Kidney epithelial cell (primary cell): ENCODE data around the gene SF1. TPM values are rescaled to one million over a fixed set of nuclear protein-coding genes. Genes with fewer than 3 reads are reported as not detected.

Experiments used
- DNase-seq: peaks from one replicate; pipeline ENCODE4 v3.0.0-alpha.2; 2010; ENCODE audit warnings: low read depth
- H3K27me3 ChIP-seq: 2 replicates; pipeline ENCODE4 v1.6.0; 2011; ENCODE audit warnings: low read length; ENCODE audit not compliant: control insufficient read depth, insufficient read depth
- H3K36me3 ChIP-seq: 2 replicates; pipeline ENCODE4 v1.5.1; 2011; ENCODE audit warnings: low read length; ENCODE audit not compliant: control insufficient read depth, insufficient read depth
- H3K4me3 ChIP-seq: 2 replicates; pipeline ENCODE4 v1.5.1; 2011; ENCODE audit warnings: low read depth, mild to moderate bottlenecking, control low read depth, low read length
- total RNA-seq: library from RNA; depleted of rRNA; stranded (reverse); fragments of >200 nt; gene quantifications from 2 replicates; pipeline ENCODE4 v1.2.3, GENCODE V29; 2015
- TF ChIP-seq, protein P1 (sequence below): IDR thresholded peaks from 2 replicates; pipeline ENCODE4 v1.5.1; 2011; ENCODE audit warnings: mild to moderate bottlenecking, moderate library complexity, low read length, control low read depth, inconsistent platforms; ENCODE audit not compliant: insufficient read depth, poor library complexity, severe bottlenecking

Gene SF1
- total RNA-seq, 1 donor from 2014 or later, result 216 TPM

DNA sequence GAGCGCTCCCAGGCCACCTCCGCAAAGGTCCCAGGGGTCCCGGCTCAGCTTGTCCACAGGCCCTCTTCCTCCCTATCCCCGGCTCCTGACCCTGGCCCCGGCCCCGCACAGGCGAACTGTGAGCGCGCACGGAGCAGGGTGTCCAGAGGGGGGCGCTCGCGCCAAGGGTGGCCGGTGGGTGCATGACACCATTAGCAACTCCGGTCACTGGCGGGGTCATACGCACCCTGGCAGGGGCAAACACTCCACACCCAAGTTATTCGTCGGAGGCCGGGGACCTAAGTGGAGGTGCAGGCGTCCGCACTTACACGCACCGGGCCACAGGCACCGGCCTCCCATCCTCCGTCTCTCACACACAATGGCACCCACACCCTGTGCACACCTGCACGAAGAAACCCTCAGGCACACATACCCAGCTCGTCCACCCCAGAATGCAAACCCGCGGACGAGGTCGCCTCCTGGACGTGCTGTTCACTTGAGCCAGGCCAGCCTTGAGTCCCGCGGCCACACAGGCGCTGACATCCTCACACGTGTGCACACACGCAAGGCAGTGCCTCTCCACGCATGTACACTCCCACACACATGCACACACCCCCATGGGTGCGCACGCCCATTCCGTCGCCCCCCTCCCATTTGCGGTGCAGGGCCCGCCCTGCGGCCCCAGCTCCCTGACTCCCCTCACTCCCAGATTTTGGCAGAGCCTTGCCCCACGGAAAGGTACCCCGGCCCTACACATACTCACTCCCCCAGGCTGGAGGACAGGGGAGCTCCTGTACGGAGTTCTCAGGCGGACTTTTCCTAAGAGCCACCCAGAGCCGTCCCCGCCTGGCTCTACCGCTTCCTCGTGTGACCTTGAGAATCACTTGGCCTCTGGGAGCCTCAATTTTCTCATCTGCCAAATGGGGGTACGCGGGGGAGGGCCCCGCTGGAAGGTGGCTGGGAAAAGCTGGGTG lies 34.5 kb downstream of the SF1 start, which contains the start of gene RASGRP2:
Gene RASGRP2, minus strand, starts transcription at position 552 of the 953 bp plus-strand sequence. CDS start 1,276 bp downstream, outside the sequence.
- H3K27me3 ChIP-seq, result peaks cover 79% of the 10 kb centered on the region
- no peak within 1 kb of the TSS for H3K4me3 ChIP-seq
- no peak for DNase-seq

DNA sequence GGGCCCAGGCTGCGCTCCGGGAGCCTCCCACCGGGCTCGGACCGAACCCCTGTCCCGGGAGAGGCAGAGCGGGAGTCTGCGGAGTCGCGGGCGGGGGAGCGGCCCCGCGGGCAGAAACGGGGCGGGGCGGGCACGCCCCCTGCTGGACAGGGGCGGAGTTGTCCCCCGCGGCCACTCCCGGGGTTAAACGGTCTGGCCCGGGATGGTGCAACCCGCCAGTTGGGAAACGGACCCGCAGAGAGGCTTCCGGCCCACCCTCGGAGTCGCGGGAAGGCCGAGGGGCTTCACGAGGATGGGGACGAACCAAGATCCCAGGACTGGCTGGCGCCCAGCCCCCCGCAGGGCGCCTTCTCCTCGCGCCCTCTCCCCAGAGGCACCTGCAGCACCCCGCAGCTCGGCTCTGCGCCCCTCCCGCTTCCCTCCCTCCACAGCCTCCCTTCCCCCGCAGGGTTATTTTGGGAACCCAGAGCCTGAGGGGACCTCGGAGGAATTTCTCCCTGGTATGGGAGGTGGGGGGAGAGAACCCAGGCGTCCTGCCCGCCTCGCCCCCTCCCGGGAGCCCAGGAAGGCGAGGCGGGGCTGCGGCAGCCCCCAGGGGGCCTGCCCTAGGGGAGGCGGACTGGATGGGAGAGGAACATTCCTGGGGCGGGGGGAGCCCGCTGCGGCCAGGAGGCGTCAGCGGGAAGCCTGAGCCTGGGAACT lies 35.3 kb downstream of the SF1 start:
- TF ChIP-seq, protein P1, sequence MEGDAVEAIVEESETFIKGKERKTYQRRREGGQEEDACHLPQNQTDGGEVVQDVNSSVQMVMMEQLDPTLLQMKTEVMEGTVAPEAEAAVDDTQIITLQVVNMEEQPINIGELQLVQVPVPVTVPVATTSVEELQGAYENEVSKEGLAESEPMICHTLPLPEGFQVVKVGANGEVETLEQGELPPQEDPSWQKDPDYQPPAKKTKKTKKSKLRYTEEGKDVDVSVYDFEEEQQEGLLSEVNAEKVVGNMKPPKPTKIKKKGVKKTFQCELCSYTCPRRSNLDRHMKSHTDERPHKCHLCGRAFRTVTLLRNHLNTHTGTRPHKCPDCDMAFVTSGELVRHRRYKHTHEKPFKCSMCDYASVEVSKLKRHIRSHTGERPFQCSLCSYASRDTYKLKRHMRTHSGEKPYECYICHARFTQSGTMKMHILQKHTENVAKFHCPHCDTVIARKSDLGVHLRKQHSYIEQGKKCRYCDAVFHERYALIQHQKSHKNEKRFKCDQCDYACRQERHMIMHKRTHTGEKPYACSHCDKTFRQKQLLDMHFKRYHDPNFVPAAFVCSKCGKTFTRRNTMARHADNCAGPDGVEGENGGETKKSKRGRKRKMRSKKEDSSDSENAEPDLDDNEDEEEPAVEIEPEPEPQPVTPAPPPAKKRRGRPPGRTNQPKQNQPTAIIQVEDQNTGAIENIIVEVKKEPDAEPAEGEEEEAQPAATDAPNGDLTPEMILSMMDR, result peak; percentile 68
- DNase-seq, result no peak
- peak overlapping the region; percentile 14 for H3K4me3 ChIP-seq
- peaks cover 79% of the 10 kb centered on the region for H3K27me3 ChIP-seq
- no peaks in the 10 kb centered on the region for H3K36me3 ChIP-seq

More for the DNA sequence above, 34.5 kb downstream of the SF1 start, which contains the start of gene RASGRP2:
- TF ChIP-seq, protein P1, result peak; percentile 78
- no peaks in the 10 kb centered on the region for H3K36me3 ChIP-seq

DNA sequence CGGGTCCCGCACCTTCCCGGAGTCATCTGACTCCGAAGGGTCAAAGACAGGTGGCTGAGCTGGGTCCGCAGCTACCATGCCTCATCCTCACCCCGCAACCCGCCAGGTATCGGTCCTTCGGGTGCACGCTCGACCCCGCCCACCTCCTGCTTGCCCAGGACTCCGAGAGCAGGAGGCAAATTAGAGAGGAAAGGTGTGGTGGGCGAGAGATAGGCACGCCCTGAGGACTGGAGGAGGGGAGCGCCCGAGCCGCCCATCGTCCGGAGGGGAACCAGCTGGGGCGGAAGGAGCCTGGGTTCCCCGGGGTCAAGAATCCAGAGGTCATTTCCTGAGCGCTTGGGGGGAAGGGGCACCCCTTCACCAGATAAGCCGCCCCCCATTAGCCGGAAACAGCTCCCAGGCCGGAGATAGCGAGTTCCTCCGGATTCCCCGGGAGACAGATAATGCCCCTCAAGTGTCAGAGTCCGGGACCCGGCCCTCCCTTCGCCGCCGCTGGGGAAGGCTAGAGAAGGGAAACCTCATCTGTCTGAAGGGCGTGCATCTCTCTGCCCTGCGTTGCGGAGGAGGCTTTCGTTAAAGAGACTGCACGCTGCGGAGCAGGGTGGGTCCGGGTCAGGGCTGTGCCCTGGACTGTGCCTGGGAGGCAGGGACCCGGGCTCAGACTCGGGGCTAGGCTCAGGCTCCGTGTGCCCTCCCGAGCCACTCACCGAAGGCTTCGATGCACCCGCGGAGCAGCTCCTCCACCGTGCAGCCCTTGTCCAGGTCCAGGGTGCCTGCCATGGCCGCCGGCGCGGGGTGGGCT lies 36.1 kb downstream of the SF1 start:
- TF ChIP-seq, protein P1, result no peak
- no peak for DNase-seq
- H3K36me3 ChIP-seq, result no peaks in the 10 kb centered on the region
- peak overlapping the region; percentile 14 for H3K4me3 ChIP-seq
- peaks cover 79% of the 10 kb centered on the region for H3K27me3 ChIP-seq

DNA sequence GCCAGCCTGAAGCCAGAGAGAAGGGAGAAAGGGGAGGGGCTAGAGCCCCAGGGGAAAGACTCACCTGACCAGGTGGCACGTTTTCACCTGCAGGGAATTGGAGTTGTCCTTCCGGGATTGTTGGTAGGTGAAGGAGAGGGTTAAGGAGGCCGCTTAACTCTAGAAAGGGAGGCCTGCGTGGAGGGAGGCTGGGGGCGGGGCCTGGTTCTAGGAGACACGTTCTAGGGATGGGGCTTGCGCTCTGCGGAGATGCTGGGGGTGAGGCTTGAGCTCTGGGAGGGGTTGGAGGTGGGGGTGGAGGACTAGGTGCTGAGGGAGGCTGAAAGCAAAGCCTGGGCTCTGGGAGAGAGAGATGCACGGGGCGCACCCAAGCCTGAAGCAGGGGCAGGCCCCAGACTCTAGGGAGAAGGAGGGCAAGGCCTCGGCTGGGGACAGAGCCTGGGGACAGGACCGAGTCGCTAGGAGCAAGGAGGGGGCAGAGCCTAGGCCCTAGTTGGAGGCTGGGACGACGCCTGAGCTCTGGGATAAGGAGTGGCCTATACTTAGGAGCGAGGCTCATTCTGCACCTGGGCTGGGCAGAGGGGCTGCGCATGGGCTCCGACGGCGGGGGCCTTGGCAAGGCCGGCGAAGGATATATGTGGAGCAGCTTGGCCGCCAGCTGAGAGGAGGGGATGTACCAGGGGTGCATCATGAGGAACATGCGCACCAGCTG lies 36.8 kb downstream of the SF1 start:
- Histone ChIP-seq H3K4me3 (no peak overlapping the region), H3K27me3 (peaks cover 80% of the 10 kb centered on the region), H3K36me3 (no peaks in the 10 kb centered on the region)
- DNase-seq, result no peak
- TF ChIP-seq, protein P1, result no peak

DNA sequence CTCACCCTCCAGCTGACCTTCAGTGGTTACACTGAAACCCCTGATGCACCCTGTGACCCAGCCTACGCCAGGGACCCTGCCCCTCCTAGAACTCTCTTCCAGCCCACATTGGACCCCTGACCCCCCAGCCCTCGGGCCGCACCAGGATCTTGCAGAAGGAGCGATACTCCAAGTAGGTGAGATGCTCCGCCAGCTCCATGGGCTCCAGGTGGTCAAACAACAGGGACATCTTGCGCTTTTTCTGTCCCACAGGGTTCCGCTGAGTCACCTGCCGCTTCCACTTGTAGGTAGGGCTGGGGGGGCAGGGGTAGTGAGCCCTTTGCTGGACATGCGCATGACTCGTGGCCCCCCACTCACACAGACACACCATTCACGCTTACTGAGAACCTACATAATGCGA lies 38.5 kb downstream of the SF1 start:
- TF ChIP-seq, protein P1, result no peak
- DNase-seq, result no peak
- Histone ChIP-seq H3K4me3 (no peak overlapping the region), H3K36me3 (no peaks in the 10 kb centered on the region), H3K27me3 (peaks cover 78% of the 10 kb centered on the region)
